Measurements from ENCODE around the gene SPATC1L. TPM values are rescaled to one million over a fixed set of nuclear protein-coding genes. Genes with fewer than 3 reads are reported as not detected.

SPATC1L gene
- total RNA-seq, 1 experiment from 2014 or later = 36.0 TPM

DNA sequence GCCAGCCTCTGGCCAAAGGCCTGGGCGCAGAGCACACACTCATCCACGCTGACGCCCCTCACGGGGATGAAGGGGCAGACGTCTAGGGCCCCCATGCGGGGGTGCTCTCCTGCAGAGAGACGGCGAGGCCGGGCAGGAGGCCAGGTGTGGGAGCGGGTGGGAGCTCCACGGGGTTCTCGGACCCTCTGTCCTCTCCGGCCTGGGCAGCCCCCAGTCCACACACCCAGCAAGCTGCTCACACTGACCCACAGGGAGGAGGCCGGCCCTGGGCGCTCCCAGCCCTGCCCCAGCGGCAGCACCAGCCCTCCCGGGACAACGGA is 31.4 kb downstream of the SPATC1L start:
- no peak overlapping the region for H2BK120ac ChIP-seq (ENCODE audit: low read depth, low read length, poor library complexity, severe bottlenecking)
- H3K56ac ChIP-seq (ENCODE audit: insufficient read length, low read depth, low read length) = no peak overlapping the region
- H3K27ac ChIP-seq (ENCODE audit: insufficient read length, low read depth, low read length) = no peak overlapping the region
- H3K23me2 ChIP-seq (ENCODE audit: insufficient read length, low read depth, low read length, poor library complexity, severe bottlenecking) = no peaks in the 10 kb centered on the region
- DNase-seq = no peak
- no peak overlapping the region for H2AFZ ChIP-seq (ENCODE audit: low read length)
- Mint-ChIP-seq H3K4me1 (peaks cover 6 to 11% of the 10 kb centered on the region in 2 experiments), H3K27me3 (ENCODE audit: low read depth) (no peaks in the 10 kb centered on the region), H3K27ac (no peak overlapping the region), H3K36me3 (ENCODE audit: insufficient read depth in 1 of 3, low read depth in 3 of 3) (no peaks in the 10 kb centered on the region), H3K4me3 (no peak overlapping the region), H3K9me3 (no peaks in the 10 kb centered on the region)
- TF ChIP-seq, protein P1, sequence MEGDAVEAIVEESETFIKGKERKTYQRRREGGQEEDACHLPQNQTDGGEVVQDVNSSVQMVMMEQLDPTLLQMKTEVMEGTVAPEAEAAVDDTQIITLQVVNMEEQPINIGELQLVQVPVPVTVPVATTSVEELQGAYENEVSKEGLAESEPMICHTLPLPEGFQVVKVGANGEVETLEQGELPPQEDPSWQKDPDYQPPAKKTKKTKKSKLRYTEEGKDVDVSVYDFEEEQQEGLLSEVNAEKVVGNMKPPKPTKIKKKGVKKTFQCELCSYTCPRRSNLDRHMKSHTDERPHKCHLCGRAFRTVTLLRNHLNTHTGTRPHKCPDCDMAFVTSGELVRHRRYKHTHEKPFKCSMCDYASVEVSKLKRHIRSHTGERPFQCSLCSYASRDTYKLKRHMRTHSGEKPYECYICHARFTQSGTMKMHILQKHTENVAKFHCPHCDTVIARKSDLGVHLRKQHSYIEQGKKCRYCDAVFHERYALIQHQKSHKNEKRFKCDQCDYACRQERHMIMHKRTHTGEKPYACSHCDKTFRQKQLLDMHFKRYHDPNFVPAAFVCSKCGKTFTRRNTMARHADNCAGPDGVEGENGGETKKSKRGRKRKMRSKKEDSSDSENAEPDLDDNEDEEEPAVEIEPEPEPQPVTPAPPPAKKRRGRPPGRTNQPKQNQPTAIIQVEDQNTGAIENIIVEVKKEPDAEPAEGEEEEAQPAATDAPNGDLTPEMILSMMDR (conservative IDR thresholded peaks at IDR 0.05) = no peak
- no peak overlapping the region for H2BK12ac ChIP-seq (ENCODE audit: insufficient read length, low read depth, low read length)
- no peaks in the 10 kb centered on the region for H3K79me1 ChIP-seq (ENCODE audit: insufficient read depth, low read depth, low read length, poor library complexity, severe bottlenecking)
- H3K79me2 ChIP-seq (ENCODE audit: insufficient read depth, low read length) = no peaks in the 10 kb centered on the region
- no CpG with 5 or more reads among the region's 18 CpGs for WGBS (ENCODE audit: extremely low coverage, insufficient read length, low lambda C conversion rate)
- H3K14ac ChIP-seq (ENCODE audit: insufficient read depth, low read length) = no peak overlapping the region; the same call in 1 of the 2 replicates
- no peaks in the 10 kb centered on the region for H3K27me3 ChIP-seq (ENCODE audit: insufficient read depth, low read length)
- H3T11ph ChIP-seq (ENCODE audit: low read length) = no peak overlapping the region
- no peak overlapping the region for H4K5ac ChIP-seq (ENCODE audit: insufficient read length, low read depth, low read length)
- no peak overlapping the region for H2BK20ac ChIP-seq (ENCODE audit: low read depth, low read length, poor library complexity, severe bottlenecking)
- H3K4ac ChIP-seq (ENCODE audit: low read depth, low read length) = no peak overlapping the region
- H3K4me1 ChIP-seq (ENCODE audit: insufficient read depth, low read length) = no peaks in the 10 kb centered on the region; the same call in 1 of the 2 replicates
- H2AK5ac ChIP-seq (ENCODE audit: insufficient read length, low read length) = no peak overlapping the region
- no peak overlapping the region for H3K9ac ChIP-seq (ENCODE audit: extremely low read depth, insufficient read length, low read length)
- H2BK5ac ChIP-seq (ENCODE audit: insufficient read length, low read length) = no peak overlapping the region
- no peak overlapping the region for H3K4me2 ChIP-seq (ENCODE audit: insufficient read depth, insufficient read length, low read length)
- H3K9me3 ChIP-seq (ENCODE audit: control insufficient read depth, low read depth, low read length) = no peaks in the 10 kb centered on the region
- no peak overlapping the region for H4K91ac ChIP-seq (ENCODE audit: insufficient read length, low read depth, low read length)
- H4K20me1 ChIP-seq (ENCODE audit: control insufficient read depth, insufficient read depth, insufficient read length) = no peaks in the 10 kb centered on the region
- H2BK15ac ChIP-seq (ENCODE audit: low read depth, low read length) = no peak overlapping the region
- no peak overlapping the region for H3K23ac ChIP-seq (ENCODE audit: insufficient read length, low read depth, low read length)
- H3K18ac ChIP-seq (ENCODE audit: insufficient read length, low read depth, low read length) = no peak overlapping the region
- no peak overlapping the region for H4K8ac ChIP-seq (replicated peaks; ENCODE audit: insufficient read length, low read depth, low read length)

Measured in H9 (cell line).